Measurements from ENCODE around the gene ZNF418.
"Not testable (repeated sequence)": the region's sequence is repeated elsewhere in the genome, so short reads cannot be mapped to it uniquely, and the experiment has no call there.

Gene ZNF418

DNA sequence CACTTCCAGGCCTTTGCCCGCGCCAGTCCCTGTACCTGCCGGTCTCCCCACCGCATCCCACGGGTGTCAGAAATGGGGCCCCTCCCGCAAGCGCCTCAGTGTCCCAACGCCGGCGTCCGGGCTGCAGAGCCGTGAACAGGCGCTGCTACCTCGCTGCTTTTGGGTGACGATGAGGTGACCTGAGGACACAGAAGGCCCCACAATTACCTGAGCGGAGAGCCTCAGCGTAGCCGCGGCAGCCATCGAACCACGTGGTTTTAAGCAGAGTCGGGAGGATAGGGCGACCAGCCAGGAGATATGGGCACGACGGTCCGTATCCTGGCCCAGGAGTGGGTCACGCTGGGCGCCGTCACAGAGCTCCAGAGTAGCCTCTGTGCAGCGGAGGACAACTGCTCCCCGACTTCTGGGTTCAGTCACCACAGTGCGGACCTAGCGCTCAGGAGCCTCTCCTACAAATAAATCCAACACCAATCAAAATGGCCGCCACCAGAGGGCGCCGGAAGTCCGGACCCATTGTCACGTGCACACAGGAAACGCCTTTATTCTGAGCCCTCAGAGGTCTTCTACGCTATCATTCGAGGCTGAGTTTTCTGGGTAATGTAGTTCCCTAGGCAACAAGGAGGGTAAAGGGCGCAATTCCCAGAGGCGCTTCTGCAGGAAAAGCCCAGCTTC lies 46.5 kb downstream of the ZNF418 start, which contains the start of gene ZNF814:
Gene ZNF814, minus strand, starts transcription at position 478 of the 672 bp plus-strand sequence. Its CDS starts 235 bp downstream, at position 243.
- peak; percentile 62 for DNase-seq (ENCODE audit: low spot score)

DNA sequence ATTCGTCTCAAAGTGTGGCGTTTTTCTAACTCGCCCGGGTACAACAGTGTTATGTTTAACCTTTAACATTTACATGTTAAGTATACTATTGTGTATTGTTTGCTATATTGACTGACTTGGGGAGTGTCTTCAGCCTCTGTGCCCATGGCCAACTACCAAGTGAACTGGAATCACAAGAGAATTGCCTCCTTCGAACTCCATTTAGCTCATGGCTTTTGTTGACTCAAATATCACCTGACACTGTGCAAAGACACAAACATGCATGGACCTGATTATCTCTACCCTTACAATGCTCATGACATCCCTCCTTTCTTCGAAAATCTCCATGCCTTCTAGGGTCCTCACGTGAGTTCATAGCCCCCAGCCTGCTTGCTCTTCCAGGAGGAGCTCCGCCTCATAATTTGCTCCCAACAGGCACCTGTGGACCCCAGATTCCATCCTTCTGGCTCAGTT lies 47.1 kb downstream of the ZNF418 start:
- no peak for DNase-seq (ENCODE audit: low spot score)

DNA sequence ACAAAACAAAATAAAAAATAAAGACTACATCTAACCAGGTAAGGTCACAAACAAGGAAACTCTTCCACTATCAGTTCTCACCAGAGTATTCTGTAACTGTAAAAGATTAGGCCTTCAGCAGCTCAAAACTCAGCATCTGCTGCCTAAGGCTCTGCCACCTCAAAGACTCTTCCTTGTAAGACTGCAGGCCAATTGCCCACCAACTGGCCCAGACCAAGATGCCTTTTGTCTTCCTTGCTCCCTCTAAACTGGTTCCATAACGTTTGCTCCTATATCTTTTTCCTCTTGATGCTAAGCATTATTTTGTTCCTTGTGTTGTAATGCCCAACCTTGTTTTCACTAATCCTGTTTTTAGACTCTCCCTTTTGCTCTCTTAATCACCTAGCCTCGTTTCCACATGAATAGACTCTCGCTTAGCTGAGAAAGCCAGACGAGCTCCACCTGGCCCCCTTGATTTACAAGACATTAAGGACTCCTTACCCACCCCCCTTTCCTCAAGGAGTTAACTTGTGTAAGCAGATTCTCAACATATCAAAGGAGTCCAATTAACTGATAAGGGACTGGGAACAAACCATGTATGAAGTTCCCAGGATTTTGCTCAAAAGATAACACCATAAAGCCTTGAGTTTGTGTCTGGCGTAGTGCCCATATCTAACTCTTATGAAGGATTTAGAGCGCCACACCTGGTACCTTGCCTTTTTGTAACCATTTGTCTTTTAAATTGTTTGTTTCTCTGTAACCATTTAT lies 47.8 kb downstream of the ZNF418 start:
- no peak for DNase-seq (ENCODE audit: low spot score)

DNA sequence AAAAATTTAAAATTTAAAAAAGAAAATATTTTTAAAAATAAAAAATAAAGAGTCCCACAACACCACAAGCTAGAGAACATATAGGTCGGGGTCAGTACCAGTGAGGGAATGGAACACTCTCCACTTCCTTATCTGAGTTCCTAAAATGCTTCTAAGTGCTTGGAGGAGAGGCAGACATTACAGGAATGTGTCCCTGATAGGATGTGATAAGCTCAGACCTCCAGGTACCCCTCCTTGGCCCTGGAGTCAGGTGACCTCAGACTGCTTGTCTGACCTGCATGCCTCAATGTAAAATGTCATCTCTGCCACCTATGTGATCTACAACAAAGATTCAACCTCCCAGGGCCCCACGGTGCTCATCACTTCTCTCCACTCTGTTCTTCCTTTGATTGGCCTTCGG lies 49.2 kb downstream of the ZNF418 start:
- DNase-seq (ENCODE audit: low spot score): no peak

DNA sequence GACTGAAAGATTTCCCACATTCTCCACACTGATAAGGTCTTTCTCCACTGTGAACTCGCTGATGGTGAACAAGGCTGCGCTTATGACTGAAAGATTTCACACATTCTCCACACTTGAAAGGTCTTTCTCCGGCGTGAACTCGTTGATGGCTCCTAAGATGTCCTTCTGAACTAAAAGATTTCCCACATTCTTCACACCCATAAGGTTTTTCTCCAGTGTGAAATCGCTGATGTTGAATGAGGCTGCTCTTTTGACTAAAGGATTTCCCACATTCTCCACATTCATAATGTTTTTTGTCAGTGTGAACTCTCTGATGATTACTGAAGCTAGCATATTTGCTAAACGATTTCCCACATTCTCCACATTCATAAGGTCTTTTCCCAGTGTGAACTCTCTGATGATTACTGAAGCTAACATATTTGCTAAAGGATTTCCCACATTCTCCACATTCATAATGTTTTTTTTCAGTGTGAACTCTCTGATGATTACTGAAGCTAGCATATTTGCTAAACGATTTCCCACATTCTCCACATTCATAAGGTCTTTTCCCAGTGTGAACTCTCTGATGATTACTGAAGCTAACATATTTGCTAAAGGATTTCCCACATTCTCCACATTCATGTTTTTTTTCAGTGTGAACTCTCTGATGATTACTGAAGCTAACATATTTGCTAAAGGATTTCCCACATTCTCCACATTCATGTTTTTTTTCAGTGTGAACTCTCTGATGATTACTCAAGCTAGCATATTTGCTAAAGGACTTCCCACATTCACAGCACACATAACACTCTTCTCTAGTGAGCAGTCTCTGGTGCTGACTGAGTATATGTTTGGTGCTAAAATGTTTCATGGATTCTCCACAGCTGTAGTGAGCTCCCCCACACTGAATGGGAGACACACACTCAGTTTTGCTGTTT lies 61.1 kb downstream of the ZNF418 start:
- not testable (repeated sequence) for DNase-seq (ENCODE audit: low spot score)

DNA sequence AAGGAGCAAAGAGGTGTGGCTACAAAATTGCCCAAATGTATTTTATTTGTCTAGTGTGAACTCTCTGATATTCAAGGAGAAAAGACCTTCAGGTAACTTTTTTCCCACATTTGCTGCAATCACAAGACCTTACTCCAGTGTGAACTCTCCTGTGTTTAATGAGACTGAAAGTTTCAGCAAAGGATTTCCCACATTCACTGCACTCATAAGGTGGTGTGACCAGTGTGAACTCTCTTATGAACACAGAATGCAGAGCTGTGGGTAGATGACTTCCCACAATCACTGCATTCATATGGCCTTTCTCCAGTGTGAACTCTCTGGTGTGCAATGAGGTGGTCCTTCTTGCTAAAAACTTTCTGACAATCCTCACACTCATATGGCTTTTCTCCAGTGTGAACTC lies 62.8 kb downstream of the ZNF418 start:
- no peak for DNase-seq (ENCODE audit: low spot score)
